ENCODE measurements around the gene TSGA10.
"Not testable (repeated sequence)": the region's sequence is repeated elsewhere in the genome, so short reads cannot be mapped to it uniquely, and the experiment has no call there.

The TSGA10 gene

GRCh38 chr2:99067871-99068625 lies 86.7 kb downstream of the TSGA10 start:
- no peak for DNase-seq (ENCODE audit: low read depth)

GRCh38 chr2:99066075-99066958 lies 88.4 kb downstream of the TSGA10 start:
- peak; percentile 39 for DNase-seq (ENCODE audit: low read depth)

DNA sequence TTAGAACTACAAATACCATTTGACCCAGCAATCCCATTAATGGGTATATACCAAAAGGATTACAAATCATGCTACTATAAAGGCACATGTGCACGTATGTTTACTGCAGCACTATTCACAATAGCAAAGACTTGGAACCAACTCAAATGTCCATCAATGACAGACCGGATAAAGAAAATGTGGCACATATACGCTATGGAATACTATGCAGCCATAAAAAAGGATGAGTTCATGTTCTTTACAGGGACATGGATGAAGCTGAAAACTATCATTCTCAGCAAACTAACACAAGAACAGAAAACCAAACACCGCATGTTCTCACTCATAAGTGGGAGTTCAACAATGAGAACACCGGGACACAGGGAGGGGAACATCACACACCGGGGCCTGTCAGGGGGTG lies 105.6 kb downstream of the TSGA10 start:
- DNase-seq (ENCODE audit: low read depth), result not testable (repeated sequence)

GRCh38 chr2:99040736-99041300 lies 113.9 kb downstream of the TSGA10 start:
- DNase-seq (ENCODE audit: low read depth), result not testable (repeated sequence)

DNA sequence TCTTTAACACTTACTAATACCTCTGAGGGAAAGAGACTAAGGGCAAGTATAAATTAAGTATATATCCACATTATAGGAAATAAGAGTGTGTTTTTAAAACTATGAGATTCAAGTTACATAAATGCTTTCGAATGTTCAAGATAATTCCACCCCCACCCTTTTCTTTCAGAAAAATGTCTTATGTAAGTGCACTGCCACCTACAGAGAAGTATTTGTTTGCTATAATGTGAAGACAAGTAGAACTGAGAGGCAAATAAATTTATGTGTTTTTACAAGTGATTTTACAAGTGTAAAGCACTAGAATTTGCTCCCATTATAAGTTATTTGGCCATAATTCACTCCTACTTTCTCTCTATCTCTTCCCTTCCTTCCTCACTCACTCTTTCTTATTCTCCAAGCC lies 118.8 kb downstream of the TSGA10 start:
- no peak for DNase-seq (ENCODE audit: low read depth)

GRCh38 chr2:99032786-99033185 lies 122.0 kb downstream of the TSGA10 start:
- no peak for DNase-seq (ENCODE audit: low read depth)

DNA sequence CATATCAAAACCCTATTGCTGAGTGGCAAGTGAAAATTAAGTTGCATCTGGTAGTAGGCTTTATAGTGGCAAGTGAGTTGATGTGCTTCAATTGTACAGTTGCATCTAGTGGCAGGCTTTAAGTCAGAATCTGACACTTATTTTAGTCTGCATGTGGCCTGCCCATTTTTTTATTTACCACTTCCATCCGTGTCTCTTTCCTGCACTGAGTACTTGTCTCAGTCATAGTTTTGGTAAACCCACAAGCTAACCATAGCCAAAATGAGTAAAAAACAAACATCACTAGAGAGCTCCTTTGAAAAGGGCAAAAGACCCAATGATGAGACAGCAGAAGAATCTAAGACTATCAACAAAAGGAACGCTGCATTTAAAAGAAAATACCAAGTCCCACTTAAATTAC lies 122.7 kb downstream of the TSGA10 start:
- DNase-seq (ENCODE audit: low read depth), result no peak

GRCh38 chr2:99031481-99031880 lies 123.3 kb downstream of the TSGA10 start:
- no peak for DNase-seq (ENCODE audit: low read depth)

GRCh38 chr2:99028558-99028957 lies 126.2 kb downstream of the TSGA10 start:
- no peak for DNase-seq (ENCODE audit: low read depth)

GRCh38 chr2:99027856-99028255 lies 126.9 kb downstream of the TSGA10 start:
- no peak for DNase-seq (ENCODE audit: low read depth)

GRCh38 chr2:99000708-99001107 lies 154.0 kb downstream of the TSGA10 start:
- no peak for DNase-seq (ENCODE audit: low read depth)

DNA sequence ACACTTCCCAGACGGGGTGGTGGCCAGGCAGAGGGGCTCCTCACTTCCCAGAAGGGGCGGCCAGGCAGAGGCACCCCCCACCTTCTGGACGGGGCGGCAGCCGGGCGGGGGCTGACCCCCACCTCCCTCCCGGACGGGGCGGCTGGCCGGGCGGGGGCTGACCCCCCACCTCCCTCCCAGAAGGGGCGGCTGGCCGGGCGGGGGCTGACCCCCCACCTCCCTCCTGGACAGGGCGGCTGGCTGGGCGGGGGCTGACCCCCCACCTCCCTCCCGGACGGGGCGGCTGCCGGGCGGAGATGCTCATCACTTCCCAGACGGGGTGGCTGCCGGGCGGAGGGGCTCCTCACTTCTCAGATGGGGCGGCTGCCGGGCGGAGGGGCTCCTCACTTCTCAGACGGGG lies 166.0 kb downstream of the TSGA10 start:
- DNase-seq (ENCODE audit: low read depth), result not testable (repeated sequence)

DNA sequence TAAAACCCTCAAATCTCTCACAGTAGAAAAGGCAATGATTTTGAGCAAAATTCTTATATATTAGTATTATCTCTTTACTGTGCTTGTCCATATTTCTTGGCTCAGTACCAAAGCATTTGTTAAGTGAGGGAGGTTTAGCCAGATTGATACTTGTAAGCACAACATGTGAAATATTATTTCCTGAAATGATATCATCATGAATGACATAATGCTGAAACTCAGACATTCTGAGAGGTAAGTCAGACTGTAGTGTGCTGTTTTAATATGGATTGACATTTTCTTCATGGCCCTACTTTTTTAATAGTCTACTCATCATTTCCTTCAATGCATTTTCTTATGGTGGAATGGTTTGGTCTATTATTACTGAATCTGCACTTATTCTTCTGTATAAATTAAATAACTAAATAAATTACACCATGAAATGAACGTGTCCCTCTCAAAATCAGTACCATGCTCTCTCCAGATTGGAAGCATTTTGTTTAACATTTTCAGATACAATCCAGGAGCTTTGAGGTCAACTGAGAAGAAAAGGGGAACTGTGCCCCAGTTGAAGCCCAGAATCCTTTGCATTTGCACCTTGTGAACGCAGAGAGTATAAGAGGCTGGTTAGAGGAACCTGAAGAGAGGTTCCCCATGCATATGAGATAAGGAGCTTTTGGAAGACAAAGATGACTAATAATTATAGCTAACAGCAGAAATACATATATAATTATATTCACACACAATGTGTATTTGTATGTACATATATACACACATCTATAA lies 168.7 kb downstream of the TSGA10 start:
- DNase-seq (ENCODE audit: low read depth), result no peak

GRCh38 chr2:98975611-98976010 lies 179.1 kb downstream of the TSGA10 start:
- DNase-seq (ENCODE audit: low read depth), result no peak

DNA sequence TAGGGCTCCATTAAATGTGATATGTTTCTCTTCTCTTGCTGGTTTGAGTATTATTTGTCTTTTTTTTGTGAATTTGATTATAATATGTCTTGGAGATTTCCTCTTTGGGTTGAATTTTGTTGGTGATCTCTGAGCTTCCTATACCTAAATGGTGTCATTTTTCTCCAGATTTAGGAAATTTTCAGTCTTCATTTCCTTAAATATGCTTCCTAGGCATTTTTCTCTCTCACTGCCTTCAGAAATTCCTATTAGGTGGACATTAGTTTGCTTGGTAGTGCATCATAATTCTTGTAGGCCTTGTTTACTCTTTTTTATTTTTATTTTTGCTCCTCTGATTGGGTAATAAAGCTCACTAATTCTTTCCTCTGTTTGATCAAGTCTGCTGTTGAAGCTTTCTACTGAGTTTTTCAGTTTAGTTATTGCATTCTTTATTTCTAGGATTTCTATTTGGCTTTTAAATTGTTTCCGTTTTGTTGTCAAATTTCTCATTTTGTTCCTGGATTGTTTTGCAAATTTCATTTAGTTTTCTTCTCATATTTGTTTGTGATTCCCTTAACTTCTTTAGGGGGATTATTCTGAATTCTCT lies 182.1 kb downstream of the TSGA10 start:
- no peak for DNase-seq (ENCODE audit: low read depth)

GRCh38 chr2:98959810-98960507 lies 194.8 kb downstream of the TSGA10 start:
- no peak for DNase-seq (ENCODE audit: low read depth)

- no peak for DNase-seq (ENCODE audit: low read depth)
Measured at GRCh38 chr2:98952966-98953365, 201.8 kb downstream of the TSGA10 start.

GRCh38 chr2:98948956-98949739 lies 205.6 kb downstream of the TSGA10 start:
- no peak for DNase-seq (ENCODE audit: low read depth)

- DNase-seq (ENCODE audit: low read depth), result no peak
Measured at GRCh38 chr2:98947554-98947953, 207.2 kb downstream of the TSGA10 start.

Data from stromal cell of bone marrow (primary cell).